ENCODE results near the gene ZNF761. TPM values are rescaled to one million over a fixed set of nuclear protein-coding genes. Genes with fewer than 3 reads are reported as not detected.
"Not testable (repeated sequence)": the region's sequence is repeated elsewhere in the genome, so short reads cannot be mapped to it uniquely, and the experiment has no call there.

Gene ZNF761
- total and polyA plus RNA-seq, 2 of the 13 experiments (the other 11 are each of a cell fraction or from before 2014, with no cell fraction given) = 11.6 to 16.2 TPM

- H3K4me3 ChIP-seq (replicated peaks in 1 of 3; ENCODE audit: insufficient read depth in 1 of 3, low read depth in 2 of 3, low read length in 3 of 3); H3K9ac ChIP-seq (ENCODE audit: insufficient read depth, low read depth, low read length); CTCF ChIA-PET (ENCODE audit: low intra/inter-chr PET ratio, low total read pairs); ATAC-seq; H3K36me3 ChIP-seq (replicated peaks in 1 of 2; ENCODE audit: control insufficient read depth in 1 of 2, insufficient read depth in 2 of 2, low read length in 2 of 2); POLR2A ChIA-PET; H3K9me3 ChIP-seq (ENCODE audit: low read length); H4K20me1 ChIP-seq (ENCODE audit: insufficient read depth, low read length); H3K79me2 ChIP-seq (ENCODE audit: insufficient read depth, low read length); in situ Hi-C loops (cut with HindIII; ENCODE audit: extremely low pct_ligation_motif_present, low pct_unique_long_range_greater_than_20kb); BruUV-seq (replicated peaks); FAIRE-seq; H2AFZ ChIP-seq (ENCODE audit: low read length); H3K27me3 ChIP-seq (ENCODE audit: control insufficient read depth in 1 of 2, insufficient read depth in 2 of 2, low read length in 2 of 2); TF ChIP-seq LCORL (IDR thresholded peaks at IDR 0.05): not testable (repeated sequence)
- WGBS (ENCODE audit: low lambda C conversion rate) = 37% methylated on average over 11 of the region's 11 CpGs
- Histone ChIP-seq H3K4me1 (ENCODE audit: insufficient read depth, low read length) (peaks cover 28% of the 10 kb centered on the region), H3K27ac (ENCODE audit: extremely low read length, insufficient read depth, low read length) (peak overlapping the region; percentile 52), H3K4me2 (ENCODE audit: low read depth, low read length) (peak overlapping the region; percentile 50)
- intact Hi-C loops (cut with micrococcal nuclease; ENCODE audit: unreplicated experiment) = loop anchor here (10.0 kb wide), 1 partner anchor 324 kb away; no protein-coding TSS in a partner anchor
- DNase-seq (ENCODE audit: low spot score) = peak; percentile 83
- TF ChIP-seq YY1 (IDR thresholded peaks at IDR 0.05; ENCODE audit: insufficient read depth, insufficient replicate concordance, low read depth, low read length) (peak; percentile 16), DRAP1 (CRISPR knock-in tag; IDR thresholded peaks at IDR 0.05) (peak; percentile 63), HOXA3 (CRISPR knock-in tag; IDR thresholded peaks at IDR 0.05) (peak; percentile 15; the same call in 1 of the 2 replicates), ZNF768 (CRISPR knock-in tag; IDR thresholded peaks at IDR 0.05) (peak; percentile 73; the same call in 1 of the 2 replicates), ZFX (CRISPR knock-in tag; IDR thresholded peaks at IDR 0.05; ENCODE audit: low read depth) (peak; percentile 44; the same call in 1 of the 2 replicates), PITX1 (CRISPR knock-in tag; IDR thresholded peaks at IDR 0.05) (peak; percentile 98), FOXA3 (CRISPR knock-in tag; IDR thresholded peaks at IDR 0.05) (peak; percentile 84), KAT8 (CRISPR knock-in tag; IDR thresholded peaks at IDR 0.05) (peak; percentile 32; the same call in 1 of the 2 replicates), LCORL (CRISPR knock-in tag; IDR thresholded peaks at IDR 0.05) (peak; percentile 68), HDAC1 (CRISPR knock-in tag; IDR thresholded peaks at IDR 0.05) (peak; percentile 31; the same call in 1 of the 2 replicates), HNF1B (CRISPR knock-in tag; IDR thresholded peaks at IDR 0.05) (peak; percentile 80; the same call in 1 of the 2 replicates)
- TF ChIP-seq, protein P1, sequence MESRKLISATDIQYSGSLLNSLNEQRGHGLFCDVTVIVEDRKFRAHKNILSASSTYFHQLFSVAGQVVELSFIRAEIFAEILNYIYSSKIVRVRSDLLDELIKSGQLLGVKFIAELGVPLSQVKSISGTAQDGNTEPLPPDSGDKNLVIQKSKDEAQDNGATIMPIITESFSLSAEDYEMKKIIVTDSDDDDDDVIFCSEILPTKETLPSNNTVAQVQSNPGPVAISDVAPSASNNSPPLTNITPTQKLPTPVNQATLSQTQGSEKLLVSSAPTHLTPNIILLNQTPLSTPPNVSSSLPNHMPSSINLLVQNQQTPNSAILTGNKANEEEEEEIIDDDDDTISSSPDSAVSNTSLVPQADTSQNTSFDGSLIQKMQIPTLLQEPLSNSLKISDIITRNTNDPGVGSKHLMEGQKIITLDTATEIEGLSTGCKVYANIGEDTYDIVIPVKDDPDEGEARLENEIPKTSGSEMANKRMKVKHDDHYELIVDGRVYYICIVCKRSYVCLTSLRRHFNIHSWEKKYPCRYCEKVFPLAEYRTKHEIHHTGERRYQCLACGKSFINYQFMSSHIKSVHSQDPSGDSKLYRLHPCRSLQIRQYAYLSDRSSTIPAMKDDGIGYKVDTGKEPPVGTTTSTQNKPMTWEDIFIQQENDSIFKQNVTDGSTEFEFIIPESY (CRISPR knock-in tag; IDR thresholded peaks at IDR 0.05) = peak; percentile 51; the same call in 1 of the 2 replicates
- TF ChIP-seq, protein P2, sequence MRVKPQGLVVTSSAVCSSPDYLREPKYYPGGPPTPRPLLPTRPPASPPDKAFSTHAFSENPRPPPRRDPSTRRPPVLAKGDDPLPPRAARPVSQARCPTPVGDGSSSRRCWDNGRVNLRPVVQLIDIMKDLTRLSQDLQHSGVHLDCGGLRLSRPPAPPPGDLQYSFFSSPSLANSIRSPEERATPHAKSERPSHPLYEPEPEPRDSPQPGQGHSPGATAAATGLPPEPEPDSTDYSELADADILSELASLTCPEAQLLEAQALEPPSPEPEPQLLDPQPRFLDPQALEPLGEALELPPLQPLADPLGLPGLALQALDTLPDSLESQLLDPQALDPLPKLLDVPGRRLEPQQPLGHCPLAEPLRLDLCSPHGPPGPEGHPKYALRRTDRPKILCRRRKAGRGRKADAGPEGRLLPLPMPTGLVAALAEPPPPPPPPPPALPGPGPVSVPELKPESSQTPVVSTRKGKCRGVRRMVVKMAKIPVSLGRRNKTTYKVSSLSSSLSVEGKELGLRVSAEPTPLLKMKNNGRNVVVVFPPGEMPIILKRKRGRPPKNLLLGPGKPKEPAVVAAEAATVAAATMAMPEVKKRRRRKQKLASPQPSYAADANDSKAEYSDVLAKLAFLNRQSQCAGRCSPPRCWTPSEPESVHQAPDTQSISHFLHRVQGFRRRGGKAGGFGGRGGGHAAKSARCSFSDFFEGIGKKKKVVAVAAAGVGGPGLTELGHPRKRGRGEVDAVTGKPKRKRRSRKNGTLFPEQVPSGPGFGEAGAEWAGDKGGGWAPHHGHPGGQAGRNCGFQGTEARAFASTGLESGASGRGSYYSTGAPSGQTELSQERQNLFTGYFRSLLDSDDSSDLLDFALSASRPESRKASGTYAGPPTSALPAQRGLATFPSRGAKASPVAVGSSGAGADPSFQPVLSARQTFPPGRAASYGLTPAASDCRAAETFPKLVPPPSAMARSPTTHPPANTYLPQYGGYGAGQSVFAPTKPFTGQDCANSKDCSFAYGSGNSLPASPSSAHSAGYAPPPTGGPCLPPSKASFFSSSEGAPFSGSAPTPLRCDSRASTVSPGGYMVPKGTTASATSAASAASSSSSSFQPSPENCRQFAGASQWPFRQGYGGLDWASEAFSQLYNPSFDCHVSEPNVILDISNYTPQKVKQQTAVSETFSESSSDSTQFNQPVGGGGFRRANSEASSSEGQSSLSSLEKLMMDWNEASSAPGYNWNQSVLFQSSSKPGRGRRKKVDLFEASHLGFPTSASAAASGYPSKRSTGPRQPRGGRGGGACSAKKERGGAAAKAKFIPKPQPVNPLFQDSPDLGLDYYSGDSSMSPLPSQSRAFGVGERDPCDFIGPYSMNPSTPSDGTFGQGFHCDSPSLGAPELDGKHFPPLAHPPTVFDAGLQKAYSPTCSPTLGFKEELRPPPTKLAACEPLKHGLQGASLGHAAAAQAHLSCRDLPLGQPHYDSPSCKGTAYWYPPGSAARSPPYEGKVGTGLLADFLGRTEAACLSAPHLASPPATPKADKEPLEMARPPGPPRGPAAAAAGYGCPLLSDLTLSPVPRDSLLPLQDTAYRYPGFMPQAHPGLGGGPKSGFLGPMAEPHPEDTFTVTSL (CRISPR knock-in tag; IDR thresholded peaks at IDR 0.05; ENCODE audit: borderline replicate concordance) = peak; percentile 50; the same call in 1 of the 2 replicates
These were observed 11.1 kb upstream of the ZNF761 start for GRCh38 chr19:53420520-53421315.

All from HepG2 (cell line).